ENCODE measurements around the gene EPHA2. TPM values are rescaled to one million over a fixed set of nuclear protein-coding genes. Genes with fewer than 3 reads are reported as not detected.
"Not testable (repeated sequence)": the region's sequence is repeated elsewhere in the genome, so short reads cannot be mapped to it uniquely, and the experiment has no call there.

Gene EPHA2
- polyA plus RNA-seq, 1 experiment: 19.1 TPM

GRCh38 chr1:16165548-16165947, 9.7 kb upstream of the EPHA2 start:
- Histone ChIP-seq H3K27me3 (ENCODE audit: control insufficient read depth, insufficient read depth, low read length) (no peaks in the 10 kb centered on the region), H3K4me3 (ENCODE audit: low read depth, low read length) (no peak overlapping the region), H3K9me3 (ENCODE audit: control insufficient read depth, insufficient read depth, low read length) (no peaks in the 10 kb centered on the region; the same call in 1 of the 2 replicates), H3K27ac (ENCODE audit: low read depth, low read length) (no peak overlapping the region)
- POLR2A ChIA-PET: interaction anchor here (1.3 to 2.4 kb wide), 2 partner anchors 10 to 16 kb away, joined by 4 to 11 read pairs; partner anchors contain the start of gene EPHA2
- TF ChIP-seq CTCF (IDR thresholded peaks at IDR 0.05; ENCODE audit: low read depth, low read length): no peak
- CTCF ChIA-PET: interaction anchor here (1.4 to 1.5 kb wide), 2 partner anchors 11 to 83 kb away, joined by 4 to 6 read pairs; no protein-coding TSS in a partner anchor
- DNase-seq (ENCODE audit: low read depth, low spot score): no peak

GRCh38 chr1:16165073-16165364, 9.2 kb upstream of the EPHA2 start:
- H3K27ac ChIP-seq (ENCODE audit: low read depth, low read length): peak overlapping the region; percentile 31
- DNase-seq (ENCODE audit: low read depth, low spot score): no peak
- no peaks in the 10 kb centered on the region for H3K27me3 ChIP-seq (ENCODE audit: control insufficient read depth, insufficient read depth, low read length)
- CTCF ChIA-PET: interaction anchor here (1.4 to 1.5 kb wide), 2 partner anchors 10 to 83 kb away, joined by 4 to 6 read pairs; no protein-coding TSS in a partner anchor
- no peak for TF ChIP-seq CTCF (IDR thresholded peaks at IDR 0.05; ENCODE audit: low read depth, low read length)
- no peaks in the 10 kb centered on the region; the same call in 1 of the 2 replicates for H3K9me3 ChIP-seq (ENCODE audit: control insufficient read depth, insufficient read depth, low read length)
- POLR2A ChIA-PET: interaction anchor here (1.5 to 2.4 kb wide), 3 partner anchors 9 to 19 kb away, joined by 7 to 17 read pairs (median 11); partner anchors contain the start of gene EPHA2
- H3K4me3 ChIP-seq (ENCODE audit: low read depth, low read length): no peak overlapping the region

- peak; percentile 91 for DNase-seq (ENCODE audit: low read depth, low spot score)
- H3K4me3 ChIP-seq (ENCODE audit: low read depth, low read length): no peak overlapping the region
- no peaks in the 10 kb centered on the region; the same call in 1 of the 2 replicates for H3K9me3 ChIP-seq (ENCODE audit: control insufficient read depth, insufficient read depth, low read length)
- peak overlapping the region; percentile 71 for H3K27ac ChIP-seq (ENCODE audit: low read depth, low read length)
- ChIA-PET CTCF (interaction anchor here (1.2 to 1.5 kb wide), 4 partner anchors 10 to 86 kb away, joined by 4 to 6 read pairs (median 5); no protein-coding TSS in a partner anchor), POLR2A (interaction anchor here (0.5 to 2.4 kb wide), 11 partner anchors 8 to 270 kb away, joined by 3 to 17 read pairs (median 6); partner anchors contain the start of gene EPHA2)
- TF ChIP-seq CTCF (IDR thresholded peaks at IDR 0.05; ENCODE audit: low read depth, low read length): no peak
- no peaks in the 10 kb centered on the region for H3K27me3 ChIP-seq (ENCODE audit: control insufficient read depth, insufficient read depth, low read length)
These were observed 8.6 kb upstream of the EPHA2 start for GRCh38 chr1:16164213-16165072.

- ChIA-PET POLR2A (interaction anchor here (0.5 to 2.4 kb wide), 12 partner anchors 8 to 269 kb away, joined by 3 to 17 read pairs (median 6); partner anchors contain the start of gene EPHA2), CTCF (interaction anchor here (1.2 to 1.5 kb wide), 5 partner anchors 9 to 85 kb away, joined by 4 to 13 read pairs (median 5); no protein-coding TSS in a partner anchor)
- H3K27me3 ChIP-seq (ENCODE audit: control insufficient read depth, insufficient read depth, low read length); H3K9me3 ChIP-seq (ENCODE audit: control insufficient read depth, insufficient read depth, low read length); DNase-seq (ENCODE audit: low read depth, low spot score); H3K4me3 ChIP-seq (ENCODE audit: low read depth, low read length): not testable (repeated sequence)
- peak overlapping the region; percentile 71 for H3K27ac ChIP-seq (ENCODE audit: low read depth, low read length)
These were observed 7.8 kb upstream of the EPHA2 start for GRCh38 chr1:16163608-16164212.

- POLR2A ChIA-PET: interaction anchor here (1.1 kb wide), 1 partner anchor 37 kb away, joined by 3 read pairs; no protein-coding TSS in a partner anchor
- CTCF ChIA-PET: interaction anchor here (0.7 kb wide), 1 partner anchor 26 kb away, joined by 3 read pairs; no protein-coding TSS in a partner anchor
- DNase-seq (ENCODE audit: low read depth, low spot score): no peak
- Histone ChIP-seq H3K27me3 (ENCODE audit: control insufficient read depth, insufficient read depth, low read length) (no peaks in the 10 kb centered on the region), H3K4me3 (ENCODE audit: low read depth, low read length) (no peak overlapping the region), H3K27ac (ENCODE audit: low read depth, low read length) (no peak overlapping the region), H3K9me3 (ENCODE audit: control insufficient read depth, insufficient read depth, low read length) (no peaks in the 10 kb centered on the region; the same call in 1 of the 2 replicates)
- no peak for TF ChIP-seq CTCF (IDR thresholded peaks at IDR 0.05; ENCODE audit: low read depth, low read length)
These were observed 6.4 kb upstream of the EPHA2 start for GRCh38 chr1:16162163-16162822.
